Cortex of kidney (tissue), 1 donor: ENCODE measurements around the gene ANKRD37.

Experiments used
- DNase-seq: peaks from one replicate; lab custom pipeline; 2025; lab: John Stamatoyannopoulos, UW

Gene ANKRD37

GRCh38 chr4:185421366-185422124 is 24.9 kb downstream of the ANKRD37 start:
- no peak for DNase-seq

- DNase-seq = no peak
Measured at GRCh38 chr4:185424905-185425646, 28.4 kb downstream of the ANKRD37 start.

GRCh38 chr4:185425647-185426352 is 29.2 kb downstream of the ANKRD37 start, which contains the start of gene UFSP2:
Gene UFSP2, minus strand, starts transcription at chr4:185425964. Its CDS starts 96 bp downstream, at chr4:185425868.
- peak; percentile 17 for DNase-seq

- DNase-seq = no peak
Measured at GRCh38 chr4:185426960-185427688, 30.5 kb downstream of the ANKRD37 start.

GRCh38 chr4:185429660-185430059 is 33.0 kb downstream of the ANKRD37 start:
- no peak for DNase-seq

- no peak for DNase-seq
Measured at GRCh38 chr4:185435466-185435865, 38.8 kb downstream of the ANKRD37 start.

- no peak for DNase-seq
Measured at GRCh38 chr4:185437809-185438208, 41.2 kb downstream of the ANKRD37 start.

GRCh38 chr4:185441479-185441878 is 44.8 kb downstream of the ANKRD37 start:
- no peak for DNase-seq

GRCh38 chr4:185445209-185445608 is 48.6 kb downstream of the ANKRD37 start:
- no peak for DNase-seq
